H9 (cell line): ENCODE measurements around the gene HOXB6. TPM values are rescaled to one million over a fixed set of nuclear protein-coding genes. Genes with fewer than 3 reads are reported as not detected.

Experiments
- DNase-seq: peaks from one replicate; pipeline ENCODE4 v3.0.0-alpha.2; 2017
- H2AFZ ChIP-seq: one replicate; pipeline ENCODE4 v1.6.1; 2013; ENCODE audit warnings: mild to moderate bottlenecking, low read length, control low read depth, moderate library complexity
- H2AK5ac ChIP-seq: 2 replicates; pipeline ENCODE4 v1.6.1; 2013; ENCODE audit warnings: low read length, control low read depth, mixed read lengths; ENCODE audit not compliant: insufficient read length
- H2BK120ac ChIP-seq: one replicate; pipeline ENCODE4 v1.6.1; 2013; ENCODE audit warnings: low read depth, mild to moderate bottlenecking, low read length, control low read depth, inconsistent platforms; ENCODE audit not compliant: poor library complexity, severe bottlenecking
- H2BK12ac ChIP-seq: 2 replicates; pipeline ENCODE4 v1.6.1; 2013; ENCODE audit warnings: low read length, control low read depth, mixed read lengths, low read depth; ENCODE audit not compliant: insufficient read length
- H2BK15ac ChIP-seq: 2 replicates; pipeline ENCODE4 v1.6.1; 2013; ENCODE audit warnings: low read depth, low read length, control low read depth
- H2BK20ac ChIP-seq: one replicate; pipeline ENCODE4 v1.6.1; 2013; ENCODE audit warnings: low read depth, mild to moderate bottlenecking, low read length, control low read depth, inconsistent platforms; ENCODE audit not compliant: poor library complexity, severe bottlenecking
- H2BK5ac ChIP-seq: 2 replicates; pipeline ENCODE4 v1.6.1; 2013; ENCODE audit warnings: low read length, control low read depth, mixed read lengths; ENCODE audit not compliant: insufficient read length
- H3K14ac ChIP-seq: 2 replicates; pipeline ENCODE4 v1.6.1; 2013; ENCODE audit warnings: low read length, control low read depth; ENCODE audit not compliant: insufficient read depth
- H3K18ac ChIP-seq: 2 replicates; pipeline ENCODE4 v1.6.1; 2013; ENCODE audit warnings: low read depth, mild to moderate bottlenecking, mixed read lengths, low read length, control low read depth; ENCODE audit not compliant: insufficient read length
- H3K23ac ChIP-seq: 2 replicates; pipeline ENCODE4 v1.6.1; 2013; ENCODE audit warnings: low read length, control low read depth, mixed read lengths, low read depth; ENCODE audit not compliant: insufficient read length
- H3K23me2 ChIP-seq: 2 replicates; pipeline ENCODE4 v1.6.1; 2013; ENCODE audit warnings: low read depth, mild to moderate bottlenecking, mixed read lengths, low read length, control low read depth; ENCODE audit not compliant: insufficient read length, poor library complexity, severe bottlenecking
- H3K27ac ChIP-seq: 2 replicates; pipeline ENCODE4 v1.5.1; 2013; ENCODE audit warnings: low read length, control low read depth, mixed read lengths, low read depth; ENCODE audit not compliant: insufficient read length
- H3K27me3 ChIP-seq: 2 replicates; pipeline ENCODE4 v1.6.1; 2013; ENCODE audit warnings: low read length, control low read depth, inconsistent platforms; ENCODE audit not compliant: insufficient read depth
- H3K4ac ChIP-seq: 2 replicates; pipeline ENCODE4 v1.6.1; 2013; ENCODE audit warnings: low read depth, mild to moderate bottlenecking, control low read depth, inconsistent platforms, low read length, moderate library complexity
- H3K4me1 ChIP-seq: 2 replicates; pipeline ENCODE4 v1.6.1; 2013; ENCODE audit warnings: low read length, control low read depth, inconsistent platforms; ENCODE audit not compliant: insufficient read depth
- H3K4me2 ChIP-seq: 2 replicates; pipeline ENCODE4 v1.6.1; 2013; ENCODE audit warnings: low read length, control low read depth, mixed read lengths; ENCODE audit not compliant: insufficient read length, insufficient read depth
- H3K56ac ChIP-seq: 2 replicates; pipeline ENCODE4 v1.6.1; 2013; ENCODE audit warnings: low read depth, mild to moderate bottlenecking, mixed read lengths, low read length, control low read depth; ENCODE audit not compliant: insufficient read length
- H3K79me1 ChIP-seq: 2 replicates; pipeline ENCODE4 v1.6.1; 2013; ENCODE audit warnings: low read depth, mild to moderate bottlenecking, moderate library complexity, low read length, control low read depth, inconsistent platforms; ENCODE audit not compliant: insufficient read depth, poor library complexity, severe bottlenecking
- H3K79me2 ChIP-seq: 2 replicates; pipeline ENCODE4 v1.6.1; 2013; ENCODE audit warnings: low read length, control low read depth, inconsistent platforms; ENCODE audit not compliant: insufficient read depth
- H3K9ac ChIP-seq: 2 replicates; pipeline ENCODE4 v1.6.1; 2013; ENCODE audit warnings: low read length, control low read depth, mixed read lengths; ENCODE audit not compliant: insufficient read length; ENCODE audit errors: extremely low read depth
- H3K9me3 ChIP-seq: one replicate; pipeline ENCODE4 v1.6.1; 2013; ENCODE audit warnings: low read depth, low read length, inconsistent platforms; ENCODE audit not compliant: control insufficient read depth
- H3T11ph ChIP-seq: one replicate; pipeline ENCODE4 v1.6.1; 2013; ENCODE audit warnings: mild to moderate bottlenecking, low read length, control low read depth, inconsistent platforms
- H4K20me1 ChIP-seq: one replicate; pipeline ENCODE4 v1.6.1; 2013; ENCODE audit not compliant: control insufficient read depth, insufficient read length, insufficient read depth
- H4K5ac ChIP-seq: 2 replicates; pipeline ENCODE4 v1.6.1; 2013; ENCODE audit warnings: low read depth, mild to moderate bottlenecking, mixed read lengths, low read length, control low read depth; ENCODE audit not compliant: insufficient read length
- H4K8ac ChIP-seq: replicated peaks from 2 replicates; pipeline ENCODE4 v1.6.1; 2013; ENCODE audit warnings: low read length, control low read depth, mixed read lengths, low read depth; ENCODE audit not compliant: insufficient read length
- H4K91ac ChIP-seq: 2 replicates; pipeline ENCODE4 v1.6.1; 2013; ENCODE audit warnings: low read depth, mild to moderate bottlenecking, moderate library complexity, mixed read lengths, low read length, control low read depth; ENCODE audit not compliant: insufficient read length
- H3K27ac Mint-ChIP-seq, 3 experiments: 2 replicates in 2 of 3; 3 replicates in 1 of 3; pipeline ENCODE4 v1.8.0; 2020 to 2021; ENCODE audit warnings: mixed read lengths in 3 of 3, mild to moderate bottlenecking in 1 of 3, moderate library complexity in 1 of 3
- H3K27me3 Mint-ChIP-seq: 2 replicates; pipeline ENCODE4 v1.8.0; 2021; ENCODE audit warnings: low read depth, mild to moderate bottlenecking, moderate library complexity, mixed read lengths
- H3K36me3 Mint-ChIP-seq, 3 experiments: 2 replicates in 2 of 3; 3 replicates in 1 of 3; pipeline ENCODE4 v1.8.0; 2020 to 2021; ENCODE audit warnings: low read depth in 3 of 3, mixed read lengths in 3 of 3; ENCODE audit not compliant: insufficient read depth in 1 of 3
- H3K4me1 Mint-ChIP-seq, 2 experiments: 2 replicates each; pipeline ENCODE4 v1.8.0; 2020; ENCODE audit warnings: mixed read lengths in 2 of 2
- H3K4me3 Mint-ChIP-seq, 2 experiments: 2 replicates in 1 of 2; 3 replicates in 1 of 2; pipeline ENCODE4 v1.8.0; 2020 to 2021; ENCODE audit warnings: mild to moderate bottlenecking in 2 of 2, mixed read lengths in 2 of 2, moderate library complexity in 1 of 2
- H3K9me3 Mint-ChIP-seq, 2 experiments: 2 replicates in 1 of 2; 3 replicates in 1 of 2; pipeline ENCODE4 v1.8.0; 2020; ENCODE audit warnings: mild to moderate bottlenecking in 2 of 2, mixed read lengths in 2 of 2, moderate library complexity in 1 of 2
- WGBS: extraction: QIAGEN DNeasy Blood & Tissue Kit; methylation state at CpG from one replicate; pipeline ENCODE4 v1.1.7; 2013; ENCODE audit warnings: missing lambda C conversion rate, low lambda C conversion rate, mixed read lengths; ENCODE audit not compliant: insufficient read length; ENCODE audit errors: extremely low coverage; 5-methylcytosine and 5-hydroxymethylcytosine counted together
- total RNA-seq: library from RNA; stranded (reverse); gene quantifications from 2 replicates; pipeline ENCODE4 v1.2.1, GENCODE V29; 2021
- TF ChIP-seq, protein P1 (sequence below): fragments of 200-600 bp; sonication (generic); conservative IDR thresholded peaks from 3 replicates; pipeline ENCODE4 v1.8.0; 2021; ENCODE audit warnings: antibody characterized with exemption, mild to moderate bottlenecking

HOXB6 gene
- total RNA-seq, 1 experiment from 2014 or later = not detected

DNA sequence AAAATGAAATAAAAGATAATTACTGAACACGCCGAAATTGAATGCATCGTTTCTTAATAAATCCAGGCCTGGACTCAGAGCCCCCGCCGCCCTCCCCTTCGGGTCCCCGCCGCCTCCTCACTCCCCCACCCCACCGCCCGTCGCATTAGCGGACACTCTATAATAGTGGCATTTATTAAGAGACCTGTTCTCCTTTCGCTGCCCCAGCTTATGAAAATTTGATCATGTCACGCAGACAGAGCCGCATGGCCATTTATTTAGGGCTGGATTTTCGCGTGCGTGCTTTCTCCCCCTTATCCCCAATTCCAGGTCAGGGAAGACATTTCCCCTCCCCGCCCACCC, 53.6 kb downstream of the HOXB6 start:
- Histone ChIP-seq H3K4ac (no peak overlapping the region), H3K23me2 (no peaks in the 10 kb centered on the region), H4K20me1 (peaks cover 3% of the 10 kb centered on the region), H3K9me3 (no peaks in the 10 kb centered on the region), H2BK5ac (no peak overlapping the region), H3K79me1 (no peaks in the 10 kb centered on the region), H3K18ac (no peak overlapping the region), H3K14ac (no peak overlapping the region), H3K27ac (no peak overlapping the region), H4K91ac (no peak overlapping the region), H2BK15ac (no peak overlapping the region), H3K27me3 (peaks cover 91% of the 10 kb centered on the region), H2BK12ac (no peak overlapping the region), H4K5ac (no peak overlapping the region), H2BK120ac (no peak overlapping the region), H2AFZ (no peak overlapping the region), H3K79me2 (no peaks in the 10 kb centered on the region), H3K4me1 (peaks cover 3% of the 10 kb centered on the region; the same call in 1 of the 2 replicates), H3K4me2 (no peak overlapping the region), H3K56ac (no peak overlapping the region), H3K23ac (no peak overlapping the region), H3T11ph (no peak overlapping the region), H2AK5ac (no peak overlapping the region), H3K9ac (no peak overlapping the region), H2BK20ac (no peak overlapping the region), H4K8ac (no peak overlapping the region)
- no peak overlapping the region for H3K27ac Mint-ChIP-seq
- H3K9me3 Mint-ChIP-seq = peaks cover 11 to 13% of the 10 kb centered on the region in 2 experiments; a peak in 4 of 5 replicates
- peaks cover 31 to 60% of the 10 kb centered on the region in 2 experiments for H3K4me1 Mint-ChIP-seq
- no CpG with 5 or more reads among the region's 19 CpGs for WGBS
- no peak overlapping the region for H3K4me3 Mint-ChIP-seq
- TF ChIP-seq, protein P1, sequence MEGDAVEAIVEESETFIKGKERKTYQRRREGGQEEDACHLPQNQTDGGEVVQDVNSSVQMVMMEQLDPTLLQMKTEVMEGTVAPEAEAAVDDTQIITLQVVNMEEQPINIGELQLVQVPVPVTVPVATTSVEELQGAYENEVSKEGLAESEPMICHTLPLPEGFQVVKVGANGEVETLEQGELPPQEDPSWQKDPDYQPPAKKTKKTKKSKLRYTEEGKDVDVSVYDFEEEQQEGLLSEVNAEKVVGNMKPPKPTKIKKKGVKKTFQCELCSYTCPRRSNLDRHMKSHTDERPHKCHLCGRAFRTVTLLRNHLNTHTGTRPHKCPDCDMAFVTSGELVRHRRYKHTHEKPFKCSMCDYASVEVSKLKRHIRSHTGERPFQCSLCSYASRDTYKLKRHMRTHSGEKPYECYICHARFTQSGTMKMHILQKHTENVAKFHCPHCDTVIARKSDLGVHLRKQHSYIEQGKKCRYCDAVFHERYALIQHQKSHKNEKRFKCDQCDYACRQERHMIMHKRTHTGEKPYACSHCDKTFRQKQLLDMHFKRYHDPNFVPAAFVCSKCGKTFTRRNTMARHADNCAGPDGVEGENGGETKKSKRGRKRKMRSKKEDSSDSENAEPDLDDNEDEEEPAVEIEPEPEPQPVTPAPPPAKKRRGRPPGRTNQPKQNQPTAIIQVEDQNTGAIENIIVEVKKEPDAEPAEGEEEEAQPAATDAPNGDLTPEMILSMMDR = no peak
- peaks cover 99% of the 10 kb centered on the region for H3K27me3 Mint-ChIP-seq
- DNase-seq = no peak
- no peaks in the 10 kb centered on the region for H3K36me3 Mint-ChIP-seq
